ENCODE measurements around the gene ADAMTSL5. TPM values are rescaled to one million over a fixed set of nuclear protein-coding genes. Genes with fewer than 3 reads are reported as not detected.

The ADAMTSL5 gene
- total and polyA plus RNA-seq, 4 donors = 0.40 to 1.6 (median 0.91) TPM

GRCh38 chr19:1460033-1460995 lies 52.5 kb downstream of the ADAMTSL5 start:
- Histone ChIP-seq H3K4me1 (ENCODE audit: control insufficient read depth, insufficient read depth, low read length) (peaks cover 24% of the 10 kb centered on the region), H3K27me3 (ENCODE audit: control insufficient read depth, insufficient read depth, low read length) (no peaks in the 10 kb centered on the region), H3K4me3 (ENCODE audit: low read depth, low read length) (no peak overlapping the region), H3K36me3 (ENCODE audit: control insufficient read depth, insufficient read depth, low read length) (peaks cover 90% of the 10 kb centered on the region), H3K27ac (ENCODE audit: low read depth, low read length) (no peak overlapping the region), H3K9me3 (ENCODE audit: control insufficient read depth, insufficient read depth, low read length) (no peaks in the 10 kb centered on the region)
- 94% methylated on average over 35 of the region's 36 CpGs for WGBS (ENCODE audit: insufficient coverage)
- no peak for DNase-seq (ENCODE audit: low read depth in 4 of 6, low spot score in 6 of 6)

GRCh38 chr19:1459479-1459878 lies 53.3 kb downstream of the ADAMTSL5 start:
- H3K27me3 ChIP-seq (ENCODE audit: control insufficient read depth, insufficient read depth, low read length) = no peaks in the 10 kb centered on the region
- no peak for DNase-seq (ENCODE audit: low read depth in 4 of 6, low spot score in 6 of 6)

GRCh38 chr19:1457892-1458291 lies 54.9 kb downstream of the ADAMTSL5 start:
- Histone ChIP-seq H3K36me3 (ENCODE audit: control insufficient read depth, insufficient read depth, low read length) (peaks cover 98% of the 10 kb centered on the region), H3K4me3 (ENCODE audit: low read depth, low read length) (no peak overlapping the region), H3K9me3 (ENCODE audit: control insufficient read depth, insufficient read depth, low read length) (no peaks in the 10 kb centered on the region), H3K27me3 (ENCODE audit: control insufficient read depth, insufficient read depth, low read length) (no peaks in the 10 kb centered on the region), H3K4me1 (ENCODE audit: control insufficient read depth, insufficient read depth, low read length) (peaks cover 48% of the 10 kb centered on the region), H3K27ac (ENCODE audit: low read depth, low read length) (no peak overlapping the region)
- WGBS (ENCODE audit: insufficient coverage) = 92% methylated on average over 14 of the region's 16 CpGs
- no peak for DNase-seq (ENCODE audit: low read depth in 4 of 6, low spot score in 6 of 6)

More at GRCh38 chr19:1459479-1459878, 53.3 kb downstream of the ADAMTSL5 start:
- Histone ChIP-seq H3K4me3 (ENCODE audit: low read depth, low read length) (no peak overlapping the region), H3K36me3 (ENCODE audit: control insufficient read depth, insufficient read depth, low read length) (peaks cover 90% of the 10 kb centered on the region), H3K27ac (ENCODE audit: low read depth, low read length) (no peak overlapping the region), H3K9me3 (ENCODE audit: control insufficient read depth, insufficient read depth, low read length) (no peaks in the 10 kb centered on the region), H3K4me1 (ENCODE audit: control insufficient read depth, insufficient read depth, low read length) (peaks cover 33% of the 10 kb centered on the region)
- WGBS (ENCODE audit: insufficient coverage) = 95% methylated on average over 2 of the region's 9 CpGs

- Histone ChIP-seq H3K27me3 (ENCODE audit: control insufficient read depth, insufficient read depth, low read length) (no peaks in the 10 kb centered on the region), H3K36me3 (ENCODE audit: control insufficient read depth, insufficient read depth, low read length) (peaks cover 100% of the 10 kb centered on the region), H3K27ac (ENCODE audit: low read depth, low read length) (peak overlapping the region; percentile 25), H3K4me3 (ENCODE audit: low read depth, low read length) (no peak overlapping the region), H3K9me3 (ENCODE audit: control insufficient read depth, insufficient read depth, low read length) (no peaks in the 10 kb centered on the region), H3K4me1 (ENCODE audit: control insufficient read depth, insufficient read depth, low read length) (peaks cover 56% of the 10 kb centered on the region)
- DNase-seq (ENCODE audit: low read depth in 4 of 6, low spot score in 6 of 6) = no peak
- 57% methylated on average over 48 of the region's 48 CpGs for WGBS (ENCODE audit: insufficient coverage)
Observed at GRCh38 chr19:1457031-1457739, 55.6 kb downstream of the ADAMTSL5 start.

- no peak for DNase-seq (ENCODE audit: low read depth in 4 of 6, low spot score in 6 of 6)
- Histone ChIP-seq H3K4me3 (ENCODE audit: low read depth, low read length) (no peak overlapping the region), H3K27ac (ENCODE audit: low read depth, low read length) (no peak overlapping the region), H3K27me3 (ENCODE audit: control insufficient read depth, insufficient read depth, low read length) (no peaks in the 10 kb centered on the region), H3K9me3 (ENCODE audit: control insufficient read depth, insufficient read depth, low read length) (no peaks in the 10 kb centered on the region), H3K36me3 (ENCODE audit: control insufficient read depth, insufficient read depth, low read length) (peaks cover 97% of the 10 kb centered on the region), H3K4me1 (ENCODE audit: control insufficient read depth, insufficient read depth, low read length) (peaks cover 64% of the 10 kb centered on the region)
- 67% methylated on average over 33 of the region's 43 CpGs for WGBS (ENCODE audit: insufficient coverage)
Observed at GRCh38 chr19:1456121-1456900, 56.5 kb downstream of the ADAMTSL5 start.

- DNase-seq (ENCODE audit: low read depth in 4 of 6, low spot score in 6 of 6) = peak in 2 of 6 donors; percentile 66 to 74
- 52% methylated on average over 42 of the region's 42 CpGs for whole genome bisulfite sequencing (ENCODE audit: insufficient coverage)
- Histone ChIP-seq H3K36me3 (ENCODE audit: control insufficient read depth, insufficient read depth, low read length) (peaks cover 89% of the 10 kb centered on the region), H3K27me3 (ENCODE audit: control insufficient read depth, insufficient read depth, low read length) (no peaks in the 10 kb centered on the region), H3K9me3 (ENCODE audit: control insufficient read depth, insufficient read depth, low read length) (no peaks in the 10 kb centered on the region), H3K4me3 (ENCODE audit: low read depth, low read length) (no peak overlapping the region), H3K27ac (ENCODE audit: low read depth, low read length) (peak overlapping the region; percentile 33), H3K4me1 (ENCODE audit: control insufficient read depth, insufficient read depth, low read length) (peaks cover 72% of the 10 kb centered on the region)
Observed at GRCh38 chr19:1455336-1456120, 57.3 kb downstream of the ADAMTSL5 start.

Other genes with a start within 250 kb of the ADAMTSL5 start
- gene CIRBP, start 243.7 kb downstream of the ADAMTSL5 start, total RNA-seq = 100 to 1,000 TPM; 323 to 565 TPM
- 100 to 1,000 TPM; 684 to 821 TPM for gene CIRBP, start 243.7 kb downstream of the ADAMTSL5 start, polyA plus RNA-seq (ENCODE audit: insufficient read length in 2 of 2)
- gene FAM174C, start 237.5 kb downstream of the ADAMTSL5 start, total RNA-seq = 10 to 100 TPM in 1 of 2 donors, 1 to 10 TPM in 1; 3.7 to 21.3 TPM
- 10 to 100 TPM; 29.2 to 32.9 TPM for gene FAM174C, start 237.5 kb downstream of the ADAMTSL5 start, polyA plus RNA-seq (ENCODE audit: insufficient read length in 2 of 2)
- gene EFNA2, start 227.1 kb downstream of the ADAMTSL5 start, total RNA-seq = 1 to 10 TPM; 2.1 to 4.5 TPM
- 10 to 100 TPM; 17.0 to 18.7 TPM for gene EFNA2, start 227.1 kb downstream of the ADAMTSL5 start, polyA plus RNA-seq (ENCODE audit: insufficient read length in 2 of 2)
- 10 to 100 TPM; 43.0 to 98.8 TPM for gene NDUFS7, start 129.1 kb downstream of the ADAMTSL5 start, total RNA-seq
- gene NDUFS7, start 129.1 kb downstream of the ADAMTSL5 start, polyA plus RNA-seq (ENCODE audit: insufficient read length in 2 of 2) = 100 to 1,000 TPM; 149 to 164 TPM
- gene GAMT, start 111.5 kb downstream of the ADAMTSL5 start, total RNA-seq = 10 to 100 TPM; 15.5 to 30.1 TPM
- gene GAMT, start 111.5 kb downstream of the ADAMTSL5 start, polyA plus RNA-seq (ENCODE audit: insufficient read length in 2 of 2) = 10 to 100 TPM; 77.0 to 81.2 TPM
- gene DAZAP1, start 105.4 kb downstream of the ADAMTSL5 start, total RNA-seq = 10 to 100 TPM; 22.1 to 47.6 TPM
- 10 to 100 TPM; 64.5 to 84.4 TPM for gene DAZAP1, start 105.4 kb downstream of the ADAMTSL5 start, polyA plus RNA-seq (ENCODE audit: insufficient read length in 2 of 2)
- 100 to 1,000 TPM; 243 to 719 TPM for gene RPS15, start 74.6 kb downstream of the ADAMTSL5 start, total RNA-seq
- 100 to 1,000 TPM; 789 to 822 TPM for gene RPS15, start 74.6 kb downstream of the ADAMTSL5 start, polyA plus RNA-seq (ENCODE audit: insufficient read length in 2 of 2)
- 10 to 100 TPM; 46.3 to 82.4 TPM for gene APC2, start 62.9 kb downstream of the ADAMTSL5 start, total RNA-seq
- 100 to 1,000 TPM; 168 to 190 TPM for gene APC2, start 62.9 kb downstream of the ADAMTSL5 start, polyA plus RNA-seq (ENCODE audit: insufficient read length in 2 of 2)
- 10 to 100 TPM; 15.6 to 36.1 TPM for gene C19orf25, start 33.8 kb downstream of the ADAMTSL5 start, total RNA-seq
- gene C19orf25, start 33.8 kb downstream of the ADAMTSL5 start, polyA plus RNA-seq (ENCODE audit: insufficient read length in 2 of 2) = 10 to 100 TPM; 45.2 to 45.6 TPM
- gene PCSK4, start 22.7 kb downstream of the ADAMTSL5 start, total RNA-seq = 1 to 10 TPM; 2.2 to 5.9 TPM
- gene PCSK4, start 22.7 kb downstream of the ADAMTSL5 start, polyA plus RNA-seq (ENCODE audit: insufficient read length in 2 of 2) = 10 to 100 TPM; 12.6 to 14.4 TPM
- gene REEP6, start 21.8 kb downstream of the ADAMTSL5 start, total RNA-seq = 1 to 10 TPM; 3.3 to 4.5 TPM
- 10 to 100 TPM; 13.1 to 13.3 TPM for gene REEP6, start 21.8 kb downstream of the ADAMTSL5 start, polyA plus RNA-seq (ENCODE audit: insufficient read length in 2 of 2)
- gene PLK5, start 11.1 kb upstream of the ADAMTSL5 start, total RNA-seq = under 1 TPM; 0.59 to 0.66 TPM
- gene PLK5, start 11.1 kb upstream of the ADAMTSL5 start, polyA plus RNA-seq (ENCODE audit: insufficient read length in 2 of 2) = 1 to 10 TPM; 4.2 to 5.9 TPM
- gene MEX3D, start 55.3 kb upstream of the ADAMTSL5 start, total RNA-seq = 10 to 100 TPM; 17.0 to 43.6 TPM
- gene MEX3D, start 55.3 kb upstream of the ADAMTSL5 start, polyA plus RNA-seq (ENCODE audit: insufficient read length in 2 of 2) = 10 to 100 TPM; 33.6 to 35.4 TPM
- gene MBD3, start 79.8 kb upstream of the ADAMTSL5 start, total RNA-seq = 10 to 100 TPM; 36.6 to 73.1 TPM
- gene MBD3, start 79.8 kb upstream of the ADAMTSL5 start, polyA plus RNA-seq (ENCODE audit: insufficient read length in 2 of 2) = 100 to 1,000 TPM; 105 to 113 TPM
- 100 to 1,000 TPM in 1 of 2 donors, 10 to 100 TPM in 1; 60.4 to 203 TPM for gene UQCR11, start 92.4 kb upstream of the ADAMTSL5 start, total RNA-seq
- 100 to 1,000 TPM; 179 to 188 TPM for gene UQCR11, start 92.4 kb upstream of the ADAMTSL5 start, polyA plus RNA-seq (ENCODE audit: insufficient read length in 2 of 2)
- 10 to 100 TPM; 18.8 to 65.8 TPM for gene TCF3, start 139.6 kb upstream of the ADAMTSL5 start, total RNA-seq
- gene TCF3, start 139.6 kb upstream of the ADAMTSL5 start, polyA plus RNA-seq (ENCODE audit: insufficient read length in 2 of 2) = 10 to 100 TPM; 89.2 to 94.7 TPM
- under 1 TPM in 1 of 2 donors, not detected in 1; 0.06 TPM for gene ONECUT3, start 240.5 kb upstream of the ADAMTSL5 start, total RNA-seq
- gene ONECUT3, start 240.5 kb upstream of the ADAMTSL5 start, polyA plus RNA-seq (ENCODE audit: insufficient read length in 2 of 2) = under 1 TPM; 0.62 to 0.66 TPM